ENCODE data around the gene SLC26A11. TPM values are rescaled to one million over a fixed set of nuclear protein-coding genes. Genes with fewer than 3 reads are reported as not detected.

SLC26A11 gene
- 5.5 and 5.9 TPM in 2 replicates for total RNA-seq

DNA sequence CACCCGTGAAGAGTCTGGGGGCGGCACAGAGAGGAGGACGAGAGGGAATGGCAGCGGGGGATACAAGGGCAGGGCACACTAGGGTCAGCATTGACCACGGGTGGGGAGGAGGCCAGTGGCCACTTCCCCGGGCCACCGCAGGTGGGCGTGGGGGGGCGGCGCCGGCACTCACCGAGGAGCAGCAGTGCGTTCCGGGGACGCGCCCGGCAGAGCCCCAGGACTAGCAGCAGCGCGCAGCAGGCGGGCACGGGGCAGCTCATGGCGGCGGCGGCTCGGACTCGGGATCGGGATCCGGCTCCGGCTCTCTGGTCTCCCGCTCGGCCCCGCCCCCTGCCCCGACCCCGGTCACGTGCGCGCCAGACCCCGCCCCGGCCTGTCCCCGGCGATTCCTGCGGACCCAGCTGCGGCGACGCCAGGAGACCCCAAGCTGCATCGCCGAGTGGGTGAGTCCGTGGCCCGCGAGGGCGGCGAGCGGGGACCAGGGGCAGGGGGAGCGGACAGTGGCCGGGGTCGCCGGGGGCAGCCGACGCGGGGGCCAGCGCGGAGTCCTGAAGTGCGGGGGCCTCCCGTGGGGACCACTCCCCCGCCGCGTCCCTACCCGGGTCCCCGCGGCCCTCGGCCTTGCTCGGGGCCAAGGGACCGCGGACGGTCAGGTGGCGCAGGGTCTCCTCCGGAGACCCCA, at the start of gene SLC26A11, which contains the start of gene SGSH:
SLC26A11 (plus strand) TSS at position 374 of the 682 bp plus-strand sequence. CDS start 1,134 bp downstream, outside the sequence.
SGSH (minus strand) TSS at position 280 of the 682 bp plus-strand sequence; CDS start at position 260, 20 bp downstream.
- DNase-seq (ENCODE audit: low spot score), result peak; percentile 40
- H3K4me3 Mint-ChIP-seq, result peak within 1 kb of the TSS; percentile 85

DNA sequence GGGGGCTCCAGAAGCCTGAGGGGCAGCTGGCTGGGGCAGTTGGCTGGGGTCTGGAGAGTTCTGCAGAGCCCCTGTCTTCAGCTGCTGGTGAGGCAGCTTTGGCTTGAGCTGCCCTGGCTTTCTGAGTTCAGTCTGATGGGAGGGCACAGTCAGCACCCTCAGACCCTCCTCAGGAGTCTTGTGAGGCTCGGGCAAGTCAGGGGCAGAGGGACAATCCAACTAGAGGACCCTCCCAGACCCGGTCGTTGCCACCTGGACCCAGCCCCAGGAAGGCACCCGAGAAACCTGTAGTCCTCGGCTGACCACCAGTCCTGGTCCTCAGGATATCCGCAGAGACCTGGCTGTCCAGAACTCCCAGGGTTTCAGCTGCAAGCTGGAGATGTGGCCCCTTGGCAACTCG, 48.5 kb upstream of the SLC26A11 start:
- intact Hi-C loops (cut with micrococcal nuclease), result no loop called here
- Mint-ChIP-seq H3K27ac (no peak overlapping the region), H3K27me3 (ENCODE audit: insufficient read depth) (peaks cover 15% of the 10 kb centered on the region), H3K36me3 (ENCODE audit: low read depth) (no peaks in the 10 kb centered on the region), H3K9me3 (no peaks in the 10 kb centered on the region), H3K4me3 (no peak overlapping the region), H3K4me1 (ENCODE audit: low read depth) (no peaks in the 10 kb centered on the region)
- no peak for DNase-seq (ENCODE audit: low spot score)

More for the DNA sequence above, at the start of gene SLC26A11, which contains the start of gene SGSH:
- no peaks in the 10 kb centered on the region for H3K9me3 Mint-ChIP-seq
- intact Hi-C loops (cut with micrococcal nuclease), result no loop called here
- peaks cover 7% of the 10 kb centered on the region for H3K36me3 Mint-ChIP-seq (ENCODE audit: low read depth)
- H3K27ac Mint-ChIP-seq, result peak within 1 kb of the TSS; percentile 85
- H3K4me1 Mint-ChIP-seq (ENCODE audit: low read depth), result peaks cover 20% of the 10 kb centered on the region
- H3K27me3 Mint-ChIP-seq (ENCODE audit: insufficient read depth), result no peaks in the 10 kb centered on the region

DNA sequence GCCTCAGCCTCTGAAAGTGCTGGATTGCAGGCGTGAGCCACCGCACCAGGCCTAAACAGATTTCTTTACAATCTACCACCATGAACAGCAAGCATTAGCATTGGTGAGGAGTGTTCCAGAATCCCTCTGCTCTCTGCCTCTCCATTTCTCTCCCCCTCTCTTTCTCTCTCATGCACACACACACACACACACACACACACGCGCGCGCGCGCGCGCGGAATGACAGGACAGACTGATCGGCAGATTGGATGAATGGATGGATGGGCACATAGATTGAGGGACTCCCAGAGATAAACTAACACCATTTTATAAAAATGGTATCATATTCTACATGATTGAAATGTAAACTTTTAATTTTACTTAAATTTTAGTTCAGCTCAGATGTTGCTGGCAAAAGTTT, 47.1 kb upstream of the SLC26A11 start:
- H3K36me3 Mint-ChIP-seq (ENCODE audit: low read depth), result no peaks in the 10 kb centered on the region
- no peak for DNase-seq (ENCODE audit: low spot score)
- H3K27me3 Mint-ChIP-seq (ENCODE audit: insufficient read depth), result peaks cover 10% of the 10 kb centered on the region
- intact Hi-C loops (cut with micrococcal nuclease), result no loop called here
- no peaks in the 10 kb centered on the region for H3K9me3 Mint-ChIP-seq
- no peak overlapping the region for H3K27ac Mint-ChIP-seq
- no peak overlapping the region for H3K4me3 Mint-ChIP-seq
- no peaks in the 10 kb centered on the region for H3K4me1 Mint-ChIP-seq (ENCODE audit: low read depth)

GRCh38 chr17:80173916-80174315, 46.3 kb upstream of the SLC26A11 start:
- no peaks in the 10 kb centered on the region for H3K9me3 Mint-ChIP-seq
- no peak overlapping the region for H3K4me3 Mint-ChIP-seq
- no peak overlapping the region for H3K27ac Mint-ChIP-seq
- no peaks in the 10 kb centered on the region for H3K36me3 Mint-ChIP-seq (ENCODE audit: low read depth)
- H3K4me1 Mint-ChIP-seq (ENCODE audit: low read depth), result no peaks in the 10 kb centered on the region
- DNase-seq (ENCODE audit: low spot score), result no peak
- peaks cover 11% of the 10 kb centered on the region for H3K27me3 Mint-ChIP-seq (ENCODE audit: insufficient read depth)
- intact Hi-C loops (cut with micrococcal nuclease), result no loop called here

- no peak for DNase-seq (ENCODE audit: low spot score)
- H3K27me3 Mint-ChIP-seq (ENCODE audit: insufficient read depth), result peaks cover 8% of the 10 kb centered on the region
- H3K36me3 Mint-ChIP-seq (ENCODE audit: low read depth), result no peaks in the 10 kb centered on the region
- H3K9me3 Mint-ChIP-seq, result no peaks in the 10 kb centered on the region
- H3K27ac Mint-ChIP-seq, result no peak overlapping the region
- H3K4me3 Mint-ChIP-seq, result no peak overlapping the region
- H3K4me1 Mint-ChIP-seq (ENCODE audit: low read depth), result no peaks in the 10 kb centered on the region
- intact Hi-C loops (cut with micrococcal nuclease), result no loop called here
Measured at GRCh38 chr17:80176757-80177156, 43.5 kb upstream of the SLC26A11 start.

- H3K9me3 Mint-ChIP-seq, result no peaks in the 10 kb centered on the region
- no peak overlapping the region for H3K4me3 Mint-ChIP-seq
- no peak overlapping the region for H3K27ac Mint-ChIP-seq
- no peak for DNase-seq (ENCODE audit: low spot score)
- intact Hi-C loops (cut with micrococcal nuclease), result no loop called here
- no peaks in the 10 kb centered on the region for H3K36me3 Mint-ChIP-seq (ENCODE audit: low read depth)
- H3K4me1 Mint-ChIP-seq (ENCODE audit: low read depth), result no peaks in the 10 kb centered on the region
- peaks cover 4% of the 10 kb centered on the region for H3K27me3 Mint-ChIP-seq (ENCODE audit: insufficient read depth)
Measured at GRCh38 chr17:80177986-80178595, 42.1 kb upstream of the SLC26A11 start.

- no peaks in the 10 kb centered on the region for H3K36me3 Mint-ChIP-seq (ENCODE audit: low read depth)
- H3K27me3 Mint-ChIP-seq (ENCODE audit: insufficient read depth), result peaks cover 3% of the 10 kb centered on the region
- H3K27ac Mint-ChIP-seq, result no peak overlapping the region
- intact Hi-C loops (cut with micrococcal nuclease), result no loop called here
- no peaks in the 10 kb centered on the region for H3K4me1 Mint-ChIP-seq (ENCODE audit: low read depth)
- no peak for DNase-seq (ENCODE audit: low spot score)
- H3K4me3 Mint-ChIP-seq, result no peak overlapping the region
- H3K9me3 Mint-ChIP-seq, result no peaks in the 10 kb centered on the region
Measured at GRCh38 chr17:80180192-80180591, 40.0 kb upstream of the SLC26A11 start.

- no peaks in the 10 kb centered on the region for H3K9me3 Mint-ChIP-seq
Measured at GRCh38 chr17:80181431-80181830, 38.8 kb upstream of the SLC26A11 start.

DNA sequence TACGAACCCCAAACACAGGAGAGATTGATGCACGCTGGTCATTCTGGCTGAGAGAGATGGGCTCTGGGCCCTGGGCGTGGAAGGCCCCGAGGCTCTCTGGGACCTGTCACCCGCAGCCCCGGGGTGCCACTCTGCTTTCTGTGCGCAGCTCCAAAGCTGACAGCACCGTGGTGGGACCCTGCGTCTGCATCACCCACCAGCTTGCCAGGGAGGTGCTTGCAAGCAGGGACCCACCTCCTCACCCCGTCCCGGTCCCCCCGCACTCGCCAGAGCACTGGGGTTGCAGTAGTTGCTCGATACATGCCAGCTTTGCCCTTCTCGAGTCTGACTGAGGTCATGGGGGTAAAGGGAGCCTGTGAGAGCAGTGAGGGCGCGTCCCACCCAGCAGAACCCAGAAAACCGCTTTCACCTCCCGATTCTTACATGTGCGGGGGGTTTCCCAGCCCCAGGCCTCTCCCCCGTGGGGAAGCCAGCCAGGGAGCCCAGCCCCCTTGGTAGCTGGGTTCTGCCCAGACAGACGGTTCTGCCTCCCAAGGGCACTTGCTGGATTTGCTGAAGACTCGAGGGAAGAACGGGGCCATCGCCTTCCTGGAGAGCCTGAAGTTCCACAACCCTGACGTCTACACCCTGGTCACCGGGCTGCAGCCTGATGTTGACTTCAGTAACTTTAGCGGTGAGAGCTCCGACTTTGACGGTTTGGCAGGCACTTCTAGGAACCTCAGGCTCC, 37.9 kb upstream of the SLC26A11 start:
- Mint-ChIP-seq H3K9me3 (no peaks in the 10 kb centered on the region), H3K27me3 (ENCODE audit: insufficient read depth) (peaks cover 3% of the 10 kb centered on the region), H3K27ac (no peak overlapping the region), H3K4me1 (ENCODE audit: low read depth) (no peaks in the 10 kb centered on the region), H3K36me3 (ENCODE audit: low read depth) (no peaks in the 10 kb centered on the region), H3K4me3 (no peak overlapping the region)
- no peak for DNase-seq (ENCODE audit: low spot score)
- intact Hi-C loops (cut with micrococcal nuclease), result no loop called here

More at GRCh38 chr17:80181431-80181830, 38.8 kb upstream of the SLC26A11 start:
- Mint-ChIP-seq H3K4me3 (no peak overlapping the region), H3K4me1 (ENCODE audit: low read depth) (no peaks in the 10 kb centered on the region), H3K27me3 (ENCODE audit: insufficient read depth) (peaks cover 3% of the 10 kb centered on the region), H3K27ac (no peak overlapping the region), H3K36me3 (ENCODE audit: low read depth) (no peaks in the 10 kb centered on the region)
- intact Hi-C loops (cut with micrococcal nuclease), result no loop called here
- no peak for DNase-seq (ENCODE audit: low spot score)

DNA sequence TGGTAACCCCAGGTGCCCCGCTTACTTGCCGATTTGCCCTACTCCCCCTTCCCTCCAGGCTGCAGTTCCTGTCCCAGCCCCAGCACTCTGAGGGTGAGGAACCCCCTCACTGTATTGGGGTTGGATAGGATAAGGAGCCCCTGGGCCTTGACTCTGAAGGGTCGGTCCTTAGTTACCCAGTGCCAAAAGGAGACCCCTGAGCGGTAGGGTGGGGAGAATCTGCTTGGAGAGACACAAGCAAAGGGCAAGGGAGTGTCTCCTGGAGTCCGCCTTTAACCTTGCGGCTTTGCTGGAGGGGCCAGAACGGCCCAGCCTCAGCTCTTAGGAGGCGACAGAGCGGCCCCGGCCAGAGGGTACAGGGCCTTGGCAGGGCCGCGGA, 37.4 kb upstream of the SLC26A11 start:
- no peak for DNase-seq (ENCODE audit: low spot score)
- peaks cover 3% of the 10 kb centered on the region for H3K27me3 Mint-ChIP-seq (ENCODE audit: insufficient read depth)
- H3K4me1 Mint-ChIP-seq (ENCODE audit: low read depth), result no peaks in the 10 kb centered on the region
- no peaks in the 10 kb centered on the region for H3K36me3 Mint-ChIP-seq (ENCODE audit: low read depth)
- intact Hi-C loops (cut with micrococcal nuclease), result no loop called here
- H3K27ac Mint-ChIP-seq, result no peak overlapping the region
- no peaks in the 10 kb centered on the region for H3K9me3 Mint-ChIP-seq
- H3K4me3 Mint-ChIP-seq, result no peak overlapping the region

DNA sequence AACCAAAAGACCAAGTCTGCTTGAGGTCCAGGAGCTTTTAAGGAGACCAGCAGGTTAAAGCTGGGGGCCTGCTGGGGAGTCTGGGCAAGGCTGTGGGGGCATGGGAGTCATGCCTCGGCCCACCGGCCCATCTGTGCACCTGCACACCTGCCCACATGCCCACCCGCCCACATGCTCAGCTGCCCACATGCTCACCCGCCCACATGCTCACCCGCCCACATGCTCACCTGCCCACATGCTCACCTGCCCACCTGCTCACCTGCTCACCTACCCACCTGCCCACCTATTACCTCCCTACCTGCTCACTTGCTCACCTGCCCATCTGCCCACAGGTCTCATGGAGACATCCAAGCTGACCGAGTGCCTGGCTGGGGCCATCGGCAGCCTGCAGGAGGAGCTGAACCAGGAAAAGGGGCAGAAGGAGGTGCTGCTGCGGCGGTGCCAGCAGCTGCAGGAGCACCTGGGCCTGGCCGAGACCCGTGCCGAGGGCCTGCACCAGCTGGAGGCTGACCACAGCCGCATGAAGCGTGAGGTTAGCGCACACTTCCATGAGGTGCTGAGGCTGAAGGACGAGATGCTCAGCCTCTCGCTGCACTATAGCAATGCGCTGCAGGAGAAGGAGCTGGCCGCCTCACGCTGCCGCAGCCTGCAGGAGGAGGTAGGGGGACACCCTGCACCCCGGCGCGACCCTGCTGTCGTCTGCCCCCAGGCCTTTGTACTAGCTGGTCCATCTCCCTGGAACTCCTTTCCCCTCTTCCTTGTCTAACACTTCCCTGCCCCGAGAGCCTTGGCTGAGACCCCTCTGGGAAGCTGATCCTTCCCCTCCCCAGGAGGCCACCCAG, 36.4 kb upstream of the SLC26A11 start:
- no peak for DNase-seq (ENCODE audit: low spot score)
- Mint-ChIP-seq H3K27ac (no peak overlapping the region), H3K36me3 (ENCODE audit: low read depth) (no peaks in the 10 kb centered on the region), H3K4me3 (no peak overlapping the region), H3K4me1 (ENCODE audit: low read depth) (no peaks in the 10 kb centered on the region), H3K9me3 (no peaks in the 10 kb centered on the region), H3K27me3 (ENCODE audit: insufficient read depth) (peaks cover 3% of the 10 kb centered on the region)
- intact Hi-C loops (cut with micrococcal nuclease), result no loop called here

DNA sequence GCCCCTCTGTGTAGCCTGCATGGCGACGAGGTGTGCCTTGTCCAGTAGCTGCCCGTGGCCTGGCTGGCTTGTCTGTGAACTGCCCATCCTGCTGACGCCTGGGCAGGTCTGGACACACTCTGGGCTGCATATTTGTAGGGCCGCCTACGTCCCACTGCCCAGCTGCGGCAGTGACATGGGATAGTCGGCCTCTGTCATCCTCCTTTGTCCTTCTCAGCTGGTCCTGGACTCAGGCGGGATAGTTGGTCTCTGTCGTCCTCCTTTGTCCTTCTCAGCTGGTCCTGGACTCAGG, 35.9 kb upstream of the SLC26A11 start:
- DNase-seq (ENCODE audit: low spot score), result no peak
- no peak overlapping the region for H3K4me3 Mint-ChIP-seq
- H3K27me3 Mint-ChIP-seq (ENCODE audit: insufficient read depth), result no peaks in the 10 kb centered on the region
- no peaks in the 10 kb centered on the region for H3K36me3 Mint-ChIP-seq (ENCODE audit: low read depth)
- no peak overlapping the region for H3K27ac Mint-ChIP-seq
- intact Hi-C loops (cut with micrococcal nuclease), result no loop called here
- no peaks in the 10 kb centered on the region for H3K4me1 Mint-ChIP-seq (ENCODE audit: low read depth)
- no peaks in the 10 kb centered on the region for H3K9me3 Mint-ChIP-seq

Measured in activated T-helper 1 cell treated with anti-CD3 and anti-CD28 coated beads, Interleukin-12 subunit alpha, Interleukin-12 subunit beta, Interleukin-2, Interleukin-4 antibody, amounts not matched to agents 30 ng/mL and 10 ng/mL and 1 ng/mL, durations not matched to agents 14 hours and 24 hours and 36 hours (primary cell).